MM.1S (cell line): ENCODE data around the gene CCSER1.

Source experiments
- DNase-seq: peaks from one replicate; pipeline ENCODE4 v3.0.0-alpha.2; 2015
- H2AFZ ChIP-seq: fragments of 300-600 bp; sonication (generic); 2 replicates; pipeline ENCODE4 v1.6.0; 2016; ENCODE audit warnings: antibody characterized with exemption, low read length
- H3F3A ChIP-seq: fragments of 300-600 bp; sonication (generic); 2 replicates; pipeline ENCODE4 v1.6.1; 2016; ENCODE audit warnings: mild to moderate bottlenecking, antibody characterized with exemption, low read length, moderate library complexity, mixed read lengths; ENCODE audit not compliant: insufficient read depth
- H3K27ac ChIP-seq: fragments of 300-600 bp; sonication (generic); 2 replicates; pipeline ENCODE4 v1.5.1; 2016; ENCODE audit warnings: mild to moderate bottlenecking, low read length
- H3K27me3 ChIP-seq: fragments of 300-600 bp; sonication (generic); replicated peaks from 2 replicates; pipeline ENCODE4 v1.6.0; 2016; ENCODE audit warnings: low read length; ENCODE audit not compliant: insufficient read depth
- H3K36me3 ChIP-seq: fragments of 300-600 bp; sonication (generic); replicated peaks from 2 replicates; pipeline ENCODE4 v1.6.1; 2016; ENCODE audit warnings: mild to moderate bottlenecking, low read length, mixed read lengths; ENCODE audit not compliant: insufficient read depth
- H3K4me1 ChIP-seq: fragments of 300-600 bp; sonication (generic); 2 replicates; pipeline ENCODE4 v1.6.1; 2016; ENCODE audit warnings: low read length, mixed read lengths
- H3K4me2 ChIP-seq: fragments of 300-600 bp; sonication (generic); 2 replicates; pipeline ENCODE4 v1.6.0; 2016; ENCODE audit warnings: low read depth, low read length
- H3K4me3 ChIP-seq: fragments of 300-600 bp; sonication (generic); 2 replicates; pipeline ENCODE4 v1.5.1; 2016; ENCODE audit warnings: low read length, mixed read lengths
- H3K79me2 ChIP-seq: fragments of 300-600 bp; sonication (generic); 2 replicates; pipeline ENCODE4 v1.6.1; 2016; ENCODE audit warnings: mixed run types, low read length, mixed read lengths
- H3K9ac ChIP-seq: fragments of 300-600 bp; sonication (generic); 2 replicates; pipeline ENCODE4 v1.6.1; 2016; ENCODE audit warnings: low read length, mixed read lengths
- H3K9me2 ChIP-seq: fragments of 300-600 bp; sonication (generic); replicated peaks from 2 replicates; pipeline ENCODE4 v1.6.1; 2016; ENCODE audit warnings: mild to moderate bottlenecking, low read length, mixed read lengths; ENCODE audit not compliant: insufficient read depth
- H3K9me3 ChIP-seq: fragments of 300-600 bp; sonication (generic); replicated peaks from 2 replicates; pipeline ENCODE4 v1.6.1; 2016; ENCODE audit warnings: mild to moderate bottlenecking, low read length, mixed read lengths; ENCODE audit not compliant: insufficient read depth
- H4K20me1 ChIP-seq: fragments of 300-600 bp; sonication (generic); 2 replicates; pipeline ENCODE4 v1.6.1; 2016; ENCODE audit warnings: mild to moderate bottlenecking, low read length, moderate library complexity, mixed read lengths; ENCODE audit not compliant: insufficient read depth
- EZH2 ChIP-seq: fragments of 300-600 bp; sonication (generic); optimal IDR thresholded peaks from 2 replicates; pipeline ENCODE3; 2017; ENCODE audit warnings: low read depth, mild to moderate bottlenecking, antibody characterized with exemption, low read length, mixed read lengths
- EZH2phosphoT487 ChIP-seq: fragments of 300-600 bp; sonication (generic); IDR thresholded peaks from 2 replicates; pipeline ENCODE4 v1.6.1; 2018; ENCODE audit warnings: antibody characterized with exemption, low read length
- TF ChIP-seq, protein P1 (sequence below): fragments of 300-600 bp; sonication (generic); IDR thresholded peaks from 2 replicates; pipeline ENCODE4 v1.5.1; 2016; ENCODE audit warnings: antibody characterized with exemption, low read length, mixed read lengths

CCSER1 gene

DNA sequence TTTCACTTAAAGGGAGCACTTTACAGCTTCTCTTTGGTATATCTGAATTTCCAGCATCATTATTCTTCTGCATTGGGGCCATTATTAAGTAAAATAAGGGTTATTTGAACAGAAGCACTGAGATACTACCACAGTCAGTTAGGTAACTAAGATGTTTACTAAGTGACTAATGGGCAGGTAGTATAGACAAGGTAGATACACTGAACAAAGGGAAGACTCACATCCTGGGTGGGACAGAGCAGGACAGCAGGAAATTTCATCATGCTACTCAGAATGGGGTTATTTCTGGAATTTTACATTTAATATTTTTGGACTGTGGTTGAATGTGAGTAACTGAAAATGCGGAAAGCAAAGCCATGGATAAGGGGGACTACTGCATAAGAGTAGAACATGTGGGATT is 316.0 kb downstream of the CCSER1 start:
- H3K27me3 ChIP-seq, result no peaks in the 10 kb centered on the region
- TF ChIP-seq EZH2 (no peak), EZH2phosphoT487 (no peak)
- TF ChIP-seq, protein P1, sequence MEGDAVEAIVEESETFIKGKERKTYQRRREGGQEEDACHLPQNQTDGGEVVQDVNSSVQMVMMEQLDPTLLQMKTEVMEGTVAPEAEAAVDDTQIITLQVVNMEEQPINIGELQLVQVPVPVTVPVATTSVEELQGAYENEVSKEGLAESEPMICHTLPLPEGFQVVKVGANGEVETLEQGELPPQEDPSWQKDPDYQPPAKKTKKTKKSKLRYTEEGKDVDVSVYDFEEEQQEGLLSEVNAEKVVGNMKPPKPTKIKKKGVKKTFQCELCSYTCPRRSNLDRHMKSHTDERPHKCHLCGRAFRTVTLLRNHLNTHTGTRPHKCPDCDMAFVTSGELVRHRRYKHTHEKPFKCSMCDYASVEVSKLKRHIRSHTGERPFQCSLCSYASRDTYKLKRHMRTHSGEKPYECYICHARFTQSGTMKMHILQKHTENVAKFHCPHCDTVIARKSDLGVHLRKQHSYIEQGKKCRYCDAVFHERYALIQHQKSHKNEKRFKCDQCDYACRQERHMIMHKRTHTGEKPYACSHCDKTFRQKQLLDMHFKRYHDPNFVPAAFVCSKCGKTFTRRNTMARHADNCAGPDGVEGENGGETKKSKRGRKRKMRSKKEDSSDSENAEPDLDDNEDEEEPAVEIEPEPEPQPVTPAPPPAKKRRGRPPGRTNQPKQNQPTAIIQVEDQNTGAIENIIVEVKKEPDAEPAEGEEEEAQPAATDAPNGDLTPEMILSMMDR, result no peak
- H3K4me2 ChIP-seq, result no peak overlapping the region
- no peaks in the 10 kb centered on the region for H4K20me1 ChIP-seq
- no peaks in the 10 kb centered on the region for H3K9me2 ChIP-seq
- H3K27ac ChIP-seq, result no peak overlapping the region
- no peaks in the 10 kb centered on the region for H3K36me3 ChIP-seq
- DNase-seq, result no peak
- no peaks in the 10 kb centered on the region for H3F3A ChIP-seq
- H3K9me3 ChIP-seq, result no peaks in the 10 kb centered on the region
- no peak overlapping the region for H3K9ac ChIP-seq
- H3K4me3 ChIP-seq, result no peak overlapping the region
- H3K4me1 ChIP-seq, result no peaks in the 10 kb centered on the region
- no peak overlapping the region for H2AFZ ChIP-seq
- no peaks in the 10 kb centered on the region for H3K79me2 ChIP-seq

DNA sequence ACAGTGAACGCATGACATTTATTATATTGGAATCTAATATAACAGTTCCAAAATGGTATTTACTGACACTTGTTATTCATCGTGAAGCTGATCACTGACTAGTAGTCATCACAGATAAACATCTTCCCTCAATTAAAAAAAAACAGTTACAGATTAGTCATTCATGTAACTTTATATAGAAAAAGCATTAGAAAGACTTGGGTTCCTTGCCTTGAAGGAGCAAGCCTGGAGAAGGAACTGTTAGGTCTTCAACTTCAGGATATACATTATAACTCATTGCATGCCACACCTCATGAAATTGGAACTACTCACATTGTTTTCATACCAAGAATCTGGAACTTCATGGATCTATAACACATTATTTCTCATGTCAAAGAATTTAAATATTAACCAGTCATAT is 317.7 kb downstream of the CCSER1 start:
- no peaks in the 10 kb centered on the region for H4K20me1 ChIP-seq
- no peaks in the 10 kb centered on the region for H3K27me3 ChIP-seq
- no peak overlapping the region for H3K4me2 ChIP-seq
- no peak overlapping the region for H3K27ac ChIP-seq
- DNase-seq, result no peak
- no peaks in the 10 kb centered on the region for H3K9me3 ChIP-seq
- H3K36me3 ChIP-seq, result no peaks in the 10 kb centered on the region
- H3K4me3 ChIP-seq, result no peak overlapping the region
- no peak overlapping the region for H2AFZ ChIP-seq
- H3K9ac ChIP-seq, result no peak overlapping the region
- H3K79me2 ChIP-seq, result no peaks in the 10 kb centered on the region
- no peak for TF ChIP-seq EZH2phosphoT487
- no peak for TF ChIP-seq EZH2
- TF ChIP-seq, protein P1, result no peak
- no peaks in the 10 kb centered on the region for H3F3A ChIP-seq
- no peaks in the 10 kb centered on the region for H3K9me2 ChIP-seq
- no peaks in the 10 kb centered on the region for H3K4me1 ChIP-seq

DNA sequence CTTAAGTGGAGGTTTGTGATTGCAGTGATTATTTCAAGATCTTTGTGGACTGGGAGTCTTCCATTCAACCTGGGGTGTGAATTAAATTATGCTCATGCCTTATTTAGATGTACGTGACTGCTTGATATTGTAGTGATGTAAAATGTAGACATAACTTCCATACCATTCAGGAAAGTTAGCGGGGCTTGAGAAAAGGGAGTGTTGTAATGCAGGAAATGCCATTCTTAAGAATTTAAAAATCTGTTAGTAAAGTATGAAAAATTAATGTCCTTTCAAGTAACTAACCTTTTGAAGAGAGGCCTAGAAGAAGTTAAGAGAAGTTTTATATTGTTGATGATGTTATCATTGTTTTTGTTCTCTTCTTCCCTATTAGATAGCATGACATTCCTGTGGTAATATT is 318.2 kb downstream of the CCSER1 start:
- H3F3A ChIP-seq, result no peaks in the 10 kb centered on the region
- H3K4me2 ChIP-seq, result no peak overlapping the region
- no peaks in the 10 kb centered on the region for H3K27me3 ChIP-seq
- no peaks in the 10 kb centered on the region for H3K79me2 ChIP-seq
- no peaks in the 10 kb centered on the region for H4K20me1 ChIP-seq
- no peak for DNase-seq
- no peak overlapping the region for H3K9ac ChIP-seq
- no peaks in the 10 kb centered on the region for H3K4me1 ChIP-seq
- no peak overlapping the region for H3K4me3 ChIP-seq
- no peaks in the 10 kb centered on the region for H3K9me2 ChIP-seq
- H2AFZ ChIP-seq, result no peak overlapping the region
- H3K27ac ChIP-seq, result no peak overlapping the region
- H3K9me3 ChIP-seq, result no peaks in the 10 kb centered on the region
- H3K36me3 ChIP-seq, result no peaks in the 10 kb centered on the region
- TF ChIP-seq, protein P1, result no peak
- TF ChIP-seq EZH2, result no peak
- no peak for TF ChIP-seq EZH2phosphoT487
